GM21515 (cell line): Measurements from ENCODE around the gene ASIC1.
"Not testable (repeated sequence)": the region's sequence is repeated elsewhere in the genome, so short reads cannot be mapped to it uniquely, and the experiment has no call there.

Experiments
- ATAC-seq: cut with Tn5 transposase; IDR thresholded peaks from one replicate; pipeline ENCODE4 v1.9.1; 2021; ENCODE audit not compliant: unreplicated experiment

The ASIC1 gene

DNA sequence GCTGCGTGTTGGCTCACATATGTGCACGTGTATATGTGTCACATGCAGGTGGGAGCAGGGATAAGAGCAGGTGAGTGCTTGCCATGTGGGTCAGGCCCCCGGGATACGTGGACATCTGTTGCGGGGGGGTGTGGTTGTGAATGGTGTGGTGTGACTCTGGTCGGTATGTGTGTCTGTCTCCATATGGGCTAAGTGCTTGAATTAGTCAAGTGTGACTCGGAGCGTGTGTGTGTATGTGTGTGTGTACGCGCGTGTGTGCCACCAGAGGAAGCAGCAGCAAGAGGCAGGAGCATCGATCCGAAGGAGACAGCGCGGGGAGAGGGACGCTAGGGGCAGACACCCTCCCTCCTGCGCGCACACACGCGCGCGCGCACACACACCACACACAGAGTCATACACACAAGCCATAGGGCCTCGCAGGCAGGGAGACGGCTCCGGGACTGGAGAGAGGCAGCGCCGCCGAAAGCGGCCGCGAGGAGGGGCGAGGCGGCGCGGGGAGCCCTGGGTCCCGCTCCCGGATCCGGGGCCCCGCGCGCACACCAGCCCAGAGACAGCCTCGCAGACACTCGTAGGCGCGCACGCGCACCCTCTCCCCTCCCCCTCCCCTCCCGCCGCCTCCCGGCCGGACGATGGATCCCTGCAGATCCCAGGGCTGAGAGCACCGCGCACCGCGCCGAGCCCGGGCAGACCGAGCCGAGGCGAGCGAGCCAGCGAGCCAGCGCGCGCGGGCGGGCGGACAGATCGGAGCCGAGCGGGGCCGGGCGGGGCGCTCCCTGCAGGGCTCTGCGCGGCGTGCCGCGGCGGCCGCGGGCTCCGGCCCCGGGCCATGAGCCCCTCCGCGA lies at the start of gene ASIC1:
Gene ASIC1, plus strand, starts transcription at position 597 of the 842 bp plus-strand sequence. CDS start 1,171 bp downstream, outside the sequence.
- no peak for ATAC-seq

DNA sequence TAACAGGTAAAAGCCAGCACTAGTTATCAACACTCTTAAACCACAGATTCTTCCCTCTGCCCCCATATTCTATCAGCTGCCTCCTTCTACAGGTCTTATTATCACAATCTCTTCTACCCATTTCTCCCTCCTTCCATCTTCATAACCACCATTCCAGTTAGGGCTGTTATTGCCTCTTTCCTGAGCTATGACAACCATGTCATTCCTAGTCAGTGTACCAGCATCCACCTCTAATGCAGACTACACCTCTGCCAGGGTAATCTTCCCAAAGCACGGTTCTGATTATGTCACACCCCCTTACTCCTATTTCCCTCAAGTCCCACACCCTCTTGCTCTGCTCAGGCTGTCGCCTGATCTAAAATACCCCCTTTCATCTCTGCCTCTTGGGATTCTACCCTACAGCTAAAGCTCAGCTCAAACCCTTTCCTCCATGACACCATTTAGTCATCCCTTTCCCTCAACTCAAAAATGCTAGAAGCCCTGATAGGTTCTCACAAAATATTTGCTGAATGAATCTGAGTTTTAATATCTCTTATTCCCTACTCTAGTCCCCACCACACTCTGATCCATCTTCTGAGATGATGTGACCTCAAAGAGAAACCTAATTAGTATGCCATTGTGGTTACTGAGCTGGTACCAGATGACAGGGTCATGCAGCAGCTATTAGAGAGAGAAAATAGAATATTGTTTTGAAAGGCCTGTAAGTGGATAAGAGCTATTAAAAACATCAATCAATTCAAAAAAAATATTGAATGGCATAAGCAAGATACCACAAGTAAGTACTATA lies 43.8 kb upstream of the ASIC1 start:
- no peak for ATAC-seq

DNA sequence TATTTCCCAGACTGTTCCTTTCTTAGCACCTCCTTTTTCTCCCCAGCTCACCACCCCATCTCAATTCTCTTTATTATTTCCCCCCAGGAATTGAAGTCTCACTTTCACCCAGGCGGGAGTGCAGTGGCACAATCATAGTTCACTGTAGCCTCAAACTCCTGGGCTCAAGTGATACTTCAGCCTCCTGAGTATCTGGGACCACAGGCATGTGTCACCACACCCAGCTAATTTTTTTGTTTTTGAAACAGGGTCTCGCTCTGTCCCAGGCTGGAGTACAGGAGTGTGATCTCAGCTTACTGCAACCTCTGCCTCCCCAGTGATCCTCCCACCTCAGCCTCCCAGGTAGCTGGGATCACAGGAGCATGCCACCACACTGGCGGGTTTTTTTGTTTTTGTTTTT lies 43.1 kb upstream of the ASIC1 start:
- ATAC-seq, result no peak

DNA sequence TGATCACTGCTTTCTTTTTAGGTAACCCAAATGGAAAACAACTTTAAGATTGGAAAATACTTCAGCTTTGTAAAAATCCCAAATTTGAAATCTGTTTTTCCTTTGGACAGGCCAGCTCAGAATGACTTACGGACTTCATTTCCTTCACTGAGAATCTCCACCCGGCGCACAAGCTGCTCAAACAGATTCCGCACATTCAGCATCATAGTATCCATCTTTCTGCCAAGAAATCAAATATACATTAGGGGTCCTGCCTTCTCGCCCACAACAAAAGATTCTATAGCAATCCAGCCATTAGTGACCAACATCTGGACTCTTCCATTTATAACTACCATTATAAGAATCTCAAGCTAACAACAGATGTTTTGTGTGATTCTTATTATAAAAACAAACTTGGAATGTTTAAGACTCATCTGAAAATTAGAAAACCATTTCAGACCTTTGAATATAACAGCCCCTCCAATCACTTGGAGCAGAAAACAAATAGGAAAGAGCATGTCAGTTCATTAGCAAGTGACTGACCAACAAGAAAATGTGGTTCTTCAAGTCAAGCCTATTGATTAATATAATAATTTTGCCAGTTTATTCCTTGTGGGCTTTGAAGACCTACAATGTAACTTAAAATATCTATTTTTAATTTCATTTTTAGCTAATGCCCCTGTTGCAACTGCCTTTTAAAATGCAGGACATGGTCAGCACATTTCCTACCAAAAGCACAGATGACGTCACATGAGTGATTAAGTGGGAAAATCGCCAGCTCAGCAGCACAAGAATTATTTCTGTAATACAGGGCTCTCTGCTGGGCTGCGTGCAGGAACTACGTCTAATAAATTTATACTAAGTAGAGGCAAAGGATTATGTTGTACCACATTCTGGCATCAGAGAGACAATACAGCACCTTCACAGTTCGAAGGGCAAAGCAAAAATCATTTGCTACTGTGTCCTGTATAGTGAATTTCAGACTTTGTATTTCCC lies 40.6 kb upstream of the ASIC1 start:
- ATAC-seq, result no peak

DNA sequence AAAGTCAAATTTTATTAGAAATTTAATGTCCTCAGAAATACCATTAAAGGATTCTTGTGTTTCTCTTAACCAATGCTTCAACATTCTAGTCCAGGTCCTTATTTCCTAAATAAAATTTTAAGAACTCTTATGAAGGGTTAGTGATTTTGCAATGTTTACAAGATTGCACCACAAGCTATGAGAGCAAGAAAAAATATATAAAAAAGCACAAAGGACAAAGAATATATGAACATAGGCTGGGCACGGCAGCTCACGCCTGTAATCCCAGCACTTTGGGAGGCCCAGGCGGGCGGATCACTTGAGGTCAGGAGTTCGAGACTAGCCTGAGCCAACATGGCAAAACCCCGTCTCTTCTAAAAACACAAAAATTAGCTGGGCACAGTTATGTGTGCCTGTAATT lies 39.8 kb upstream of the ASIC1 start:
- no peak for ATAC-seq

DNA sequence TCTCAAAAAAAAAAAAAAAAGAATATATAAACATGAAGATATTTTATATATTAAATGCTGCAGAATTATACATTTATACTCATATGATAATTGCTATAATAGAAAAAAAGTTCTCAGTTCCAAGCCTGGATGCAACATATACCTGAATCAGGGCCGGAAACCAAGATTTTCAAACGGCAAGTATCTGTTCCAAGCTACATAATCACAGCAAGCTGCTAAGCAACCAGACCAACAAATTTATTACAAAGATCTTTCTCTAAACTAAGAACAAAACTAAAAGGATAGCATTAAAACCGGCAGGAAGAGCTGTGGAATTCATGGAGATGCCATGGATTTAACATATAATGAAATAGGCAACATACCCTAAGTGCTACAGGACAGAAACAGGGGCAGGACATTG lies 39.2 kb upstream of the ASIC1 start:
- no peak for ATAC-seq

DNA sequence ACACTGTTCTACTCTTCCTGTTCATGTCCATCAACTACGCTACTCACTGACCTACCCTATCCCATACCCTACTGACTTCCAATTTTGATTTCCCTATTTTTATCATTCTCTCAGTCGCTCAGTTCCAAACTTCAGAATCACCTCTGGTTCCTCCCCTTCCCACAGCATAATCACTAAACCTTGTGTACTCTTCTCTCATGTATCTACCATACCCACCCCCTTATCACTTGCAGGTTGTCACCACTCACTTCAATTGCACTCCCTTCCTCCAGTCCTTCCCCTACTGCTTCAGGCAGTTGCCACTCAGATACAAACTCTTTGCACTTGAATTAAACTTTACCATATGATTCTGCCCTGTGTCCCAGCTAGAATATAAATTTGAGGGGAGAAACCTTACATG lies 38.4 kb upstream of the ASIC1 start:
- ATAC-seq, result no peak

DNA sequence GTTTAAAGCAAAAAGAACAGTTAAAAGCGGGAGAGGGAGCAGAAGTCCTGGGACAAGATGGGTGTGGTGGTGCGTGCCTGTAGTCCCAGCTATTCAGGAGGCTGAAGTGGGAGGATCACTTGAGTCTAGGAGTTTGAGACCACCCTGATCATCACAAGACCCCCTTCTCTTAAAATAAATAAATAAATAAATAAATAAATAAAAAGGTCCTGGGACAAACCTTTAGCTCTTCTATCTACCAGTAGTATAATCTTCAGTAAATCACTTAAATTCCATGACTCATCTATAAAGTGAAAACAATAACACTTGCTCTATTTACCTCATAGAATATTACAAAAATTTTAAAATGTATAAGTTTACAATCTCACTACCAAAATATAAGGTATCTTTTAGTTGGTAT lies 37.9 kb upstream of the ASIC1 start:
- ATAC-seq, result no peak

DNA sequence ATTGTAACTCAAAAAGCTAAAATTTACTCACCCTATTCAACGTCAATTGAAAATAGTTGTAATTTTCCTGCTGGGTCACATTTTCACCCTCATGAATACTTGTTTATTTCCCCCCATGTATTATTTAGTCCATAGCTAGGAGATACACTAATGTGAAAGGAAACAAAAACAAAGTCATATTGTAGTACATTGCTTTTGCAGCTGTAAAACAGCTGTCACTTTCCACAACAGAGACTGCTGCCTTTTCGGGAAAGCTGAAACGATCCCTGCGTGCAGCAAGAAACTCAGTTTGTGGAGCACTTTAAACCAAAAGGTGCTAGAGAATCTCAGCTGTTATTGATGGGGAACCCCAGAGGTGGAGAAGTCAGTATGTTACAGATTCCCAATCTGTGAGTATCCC lies 36.4 kb upstream of the ASIC1 start:
- ATAC-seq, result no peak

DNA sequence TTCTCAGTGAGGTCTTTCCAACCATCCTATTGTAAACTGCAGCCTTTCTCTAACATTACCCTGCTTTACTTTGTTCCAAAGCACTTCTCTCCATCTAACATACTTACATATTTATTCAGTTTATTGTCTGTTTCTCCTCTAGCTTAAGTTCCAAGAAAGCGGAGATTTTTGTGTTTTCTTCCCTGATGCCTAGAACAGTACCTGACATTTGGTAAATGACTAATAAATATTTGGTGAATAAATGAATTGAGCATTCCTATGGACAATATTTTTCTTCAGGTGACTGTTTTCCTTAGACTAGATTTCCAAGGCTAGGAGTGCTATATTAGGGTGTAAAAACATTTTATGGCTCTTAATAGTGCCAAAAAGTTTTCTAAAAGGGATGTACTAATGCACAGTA lies 34.5 kb upstream of the ASIC1 start:
- ATAC-seq, result no peak

DNA sequence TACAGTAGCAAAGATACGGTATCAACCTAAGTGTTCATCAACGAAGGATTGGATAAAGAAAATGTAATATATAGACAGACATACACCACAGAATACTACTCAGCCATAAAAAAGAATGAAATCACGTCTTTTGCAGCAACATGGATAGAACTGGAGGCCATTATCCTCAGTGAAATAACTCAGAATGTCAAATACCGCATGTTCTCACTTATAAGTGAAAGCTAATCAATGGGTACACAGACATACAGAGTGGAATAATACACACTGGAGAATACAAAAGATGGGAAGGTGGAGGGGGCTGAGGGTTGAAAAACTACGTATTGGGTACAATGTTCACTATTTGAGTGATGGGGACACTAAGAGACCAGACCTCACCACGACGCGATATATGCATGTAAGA lies 33.2 kb upstream of the ASIC1 start:
- ATAC-seq, result no peak

DNA sequence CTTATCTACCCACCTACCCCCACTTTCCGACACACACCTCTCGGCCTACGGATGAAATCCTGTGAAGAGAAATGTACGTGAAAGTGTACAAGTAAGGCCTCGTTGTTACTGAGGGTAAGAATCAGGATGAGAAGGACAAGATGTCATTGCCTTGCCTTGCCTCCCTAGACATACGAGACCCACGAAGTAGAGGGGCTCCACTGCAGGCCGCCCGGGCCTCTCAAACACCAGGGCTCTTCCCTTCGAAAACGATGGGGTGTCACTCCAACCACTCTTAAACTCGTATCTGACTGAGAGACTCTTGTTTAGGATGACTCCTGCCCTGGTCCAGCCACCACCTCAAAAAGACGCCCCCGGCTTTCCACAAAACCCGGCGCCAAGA lies 32.6 kb upstream of the ASIC1 start:
- ATAC-seq, result peak; percentile 23

DNA sequence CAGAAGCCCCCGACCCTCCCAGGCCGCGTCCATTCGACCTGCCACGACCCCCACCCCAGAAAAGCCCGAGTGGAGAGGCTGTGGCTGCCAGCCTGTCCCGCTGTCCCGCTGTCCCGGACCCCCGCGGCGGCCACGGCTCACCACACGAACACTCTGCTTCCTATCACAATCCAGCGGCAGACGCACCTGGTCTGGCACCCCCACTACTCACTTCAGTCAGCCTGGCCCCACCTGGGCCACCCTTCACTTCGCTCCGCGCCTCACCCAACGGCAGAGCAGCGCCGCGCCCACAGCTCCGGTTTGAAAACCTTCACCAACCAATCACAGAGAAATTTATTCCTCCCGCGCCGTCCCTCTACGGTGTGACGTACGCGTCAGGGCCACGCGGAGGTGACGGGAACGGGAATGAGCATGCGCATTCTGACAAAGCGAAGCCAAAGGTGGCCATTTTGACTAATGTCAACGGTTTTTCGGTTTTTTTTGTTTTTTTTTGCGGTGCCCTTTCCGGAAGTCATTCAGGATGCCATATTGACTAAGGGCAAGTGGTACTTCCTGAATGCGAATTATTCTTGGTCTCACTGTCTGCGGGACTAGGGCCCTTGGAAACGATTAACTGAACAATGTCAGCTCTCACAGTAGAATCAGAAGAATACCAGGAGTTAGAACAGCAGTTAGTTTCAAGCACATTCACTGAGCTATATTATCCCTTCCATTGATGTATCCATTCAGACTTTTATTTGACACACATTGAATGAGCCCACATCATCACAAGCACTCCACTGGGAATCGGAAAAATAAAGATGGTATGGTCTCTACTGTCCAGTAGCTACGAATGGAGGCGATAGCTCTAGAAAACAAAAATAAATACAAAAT lies 32.0 kb upstream of the ASIC1 start, which contains the start of gene RACGAP1:
Gene RACGAP1, minus strand, starts transcription at position 308 of the 873 bp plus-strand sequence. CDS start 8,779 bp downstream, outside the sequence.
- peak; percentile 93 for ATAC-seq

DNA sequence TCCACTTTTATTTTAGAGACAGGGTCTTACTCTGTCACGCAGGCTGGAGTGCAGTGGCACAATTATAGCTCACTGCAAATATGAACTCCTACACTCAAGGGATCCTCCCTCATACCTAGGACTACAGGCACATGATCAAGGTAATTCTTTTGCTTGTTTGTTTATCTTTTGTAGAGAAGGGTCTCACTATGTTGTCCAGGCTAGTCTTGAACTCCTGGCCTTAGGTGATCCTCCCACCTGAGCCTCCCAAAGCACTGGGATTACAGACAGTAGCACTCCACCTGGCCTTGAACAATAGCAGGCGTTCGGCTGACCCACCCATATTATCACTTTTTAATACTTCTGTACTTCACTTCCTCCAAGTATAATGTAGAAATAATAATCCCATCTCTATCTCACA lies 30.7 kb upstream of the ASIC1 start:
- no peak for ATAC-seq

DNA sequence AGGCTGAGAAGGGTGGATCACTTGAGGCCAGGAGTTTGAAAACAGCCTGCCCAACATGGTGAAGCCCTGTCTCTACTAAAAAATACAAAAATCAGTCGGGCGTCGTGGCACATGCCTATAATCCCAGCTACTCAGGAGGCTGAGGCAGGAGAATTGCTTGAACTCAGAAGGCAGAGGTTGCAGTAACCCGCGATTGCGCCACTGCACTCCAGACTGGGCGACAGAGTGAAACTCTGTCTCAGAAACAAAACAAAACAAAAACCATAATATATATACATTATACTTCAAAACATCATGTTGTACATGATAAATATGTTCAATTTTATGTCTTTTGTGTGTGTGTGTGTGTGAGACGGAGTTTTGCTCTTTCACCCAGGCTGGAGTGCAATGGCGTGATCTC lies 26.9 kb upstream of the ASIC1 start:
- not testable (repeated sequence) for ATAC-seq

DNA sequence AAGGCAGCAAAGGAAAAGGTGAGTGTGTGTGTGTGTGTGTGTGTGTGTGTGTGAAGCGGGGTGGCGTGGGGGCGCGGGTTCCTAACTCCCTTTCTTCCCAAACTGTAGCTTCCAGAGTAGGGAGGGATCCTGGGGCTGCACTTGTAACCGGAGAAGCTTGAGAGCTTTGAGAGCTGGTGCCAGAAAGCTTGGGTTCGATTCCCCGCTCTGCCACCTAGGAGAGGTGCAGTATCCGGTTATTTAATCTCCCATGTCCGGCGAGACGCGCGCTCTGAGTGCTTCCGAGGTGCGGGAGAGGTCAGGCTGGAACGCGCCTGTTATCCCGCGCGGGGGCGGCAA lies 24.9 kb upstream of the ASIC1 start:
- ATAC-seq, result no peak

DNA sequence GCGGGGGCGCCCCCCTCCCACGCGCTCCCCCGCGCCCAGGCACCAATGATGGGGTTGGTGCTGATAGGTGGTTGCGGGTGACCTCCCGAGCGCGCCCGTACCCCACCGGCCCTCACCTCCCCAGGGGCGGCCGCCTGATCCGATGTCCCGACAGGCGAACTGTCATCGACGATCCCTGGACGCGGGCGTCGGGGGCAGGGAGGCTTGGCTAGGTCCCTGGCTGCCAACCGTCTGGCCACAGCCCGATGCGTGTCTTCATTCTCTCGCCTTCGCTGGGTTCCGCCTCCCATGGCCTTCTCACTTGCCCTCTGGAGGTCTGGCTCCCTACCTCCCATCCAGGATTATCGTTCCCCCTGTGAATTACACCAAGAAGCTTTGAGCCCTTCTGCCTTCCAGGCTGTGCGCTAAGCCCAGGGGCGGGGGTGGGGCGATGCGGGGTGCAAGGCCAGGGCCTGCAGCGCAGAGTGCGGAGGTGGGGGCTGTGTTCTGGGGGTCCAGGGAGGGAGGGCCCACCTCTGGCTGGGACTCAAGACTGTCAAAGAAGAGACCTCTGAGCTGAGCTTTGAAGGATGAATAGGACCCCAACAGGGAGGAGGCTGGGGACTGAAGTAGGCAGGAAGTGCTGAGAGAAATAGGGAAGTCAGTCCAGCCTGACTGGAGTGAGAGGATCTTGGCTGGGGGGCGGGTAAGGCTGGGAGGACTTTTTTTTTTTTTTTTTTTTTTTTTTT lies 24.4 kb upstream of the ASIC1 start:
- ATAC-seq, result no peak

DNA sequence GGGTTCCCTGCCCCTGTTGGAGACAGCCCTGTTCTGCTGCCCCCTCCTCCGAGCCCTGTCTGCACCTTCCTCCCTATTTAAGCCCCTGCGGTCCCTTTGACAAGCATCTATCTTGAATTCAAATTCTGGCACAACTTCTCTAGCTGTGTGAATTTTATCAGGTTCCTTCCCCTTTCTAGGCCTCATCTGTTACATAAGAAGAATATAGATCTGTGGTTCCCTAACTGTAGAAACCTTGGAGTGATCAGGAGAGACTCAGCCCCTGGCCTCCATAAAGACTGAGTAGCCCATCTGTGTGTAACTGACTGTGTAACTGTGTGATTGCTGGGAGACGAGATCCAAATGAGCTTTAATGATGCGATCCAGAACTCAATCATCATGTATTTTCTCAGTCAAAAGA lies 19.1 kb upstream of the ASIC1 start:
- no peak for ATAC-seq

DNA sequence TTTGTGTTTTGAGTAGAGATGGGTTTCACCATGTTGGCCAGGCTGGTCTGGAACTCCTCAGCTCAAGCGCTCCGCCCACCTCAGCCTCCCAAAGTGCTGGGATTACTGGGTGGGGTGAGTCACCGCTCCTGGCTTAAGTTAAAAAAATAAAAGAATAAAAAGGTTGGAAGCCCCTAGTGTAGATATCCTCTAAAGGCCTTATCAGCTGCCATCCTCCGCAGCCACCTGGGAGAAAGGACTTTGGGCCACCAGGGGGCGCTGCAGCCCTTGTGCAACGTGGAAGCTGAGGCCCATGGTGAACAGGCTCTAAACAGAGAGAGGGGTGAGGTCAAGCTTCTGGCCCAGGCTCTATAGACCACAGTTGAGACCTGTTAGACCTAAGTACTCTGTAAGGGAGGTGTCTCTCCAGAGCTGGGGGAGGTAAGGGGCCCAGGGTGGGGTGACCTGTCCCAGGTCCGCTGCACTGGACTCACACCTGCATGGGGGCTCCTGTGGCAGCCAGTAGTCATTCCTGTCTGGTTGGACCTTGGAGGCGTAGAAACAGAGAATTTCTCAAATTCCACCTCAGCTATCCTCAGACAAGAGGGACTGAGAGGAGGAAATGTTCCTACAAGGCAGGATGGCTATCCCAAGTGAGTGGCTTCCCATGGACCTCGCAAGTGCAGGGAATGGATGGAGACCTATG lies 18.1 kb upstream of the ASIC1 start:
- ATAC-seq, result no peak
